GM18873 (cell line): ENCODE measurements around the gene CEP290.
"Not testable (repeated sequence)": the region's sequence is repeated elsewhere in the genome, so short reads cannot be mapped to it uniquely, and the experiment has no call there.

ENCODE experiments used
- ATAC-seq: cut with Tn5 transposase; IDR thresholded peaks from one replicate; pipeline ENCODE4 v1.9.1; 2021; ENCODE audit warnings: mild to moderate bottlenecking, moderate library complexity, moderate number of reproducible peaks; ENCODE audit not compliant: unreplicated experiment, low FRiP score

CEP290 gene

GRCh38 chr12:88052686-88053085 lies 89.2 kb downstream of the CEP290 start:
- peak; percentile 42 for ATAC-seq

DNA sequence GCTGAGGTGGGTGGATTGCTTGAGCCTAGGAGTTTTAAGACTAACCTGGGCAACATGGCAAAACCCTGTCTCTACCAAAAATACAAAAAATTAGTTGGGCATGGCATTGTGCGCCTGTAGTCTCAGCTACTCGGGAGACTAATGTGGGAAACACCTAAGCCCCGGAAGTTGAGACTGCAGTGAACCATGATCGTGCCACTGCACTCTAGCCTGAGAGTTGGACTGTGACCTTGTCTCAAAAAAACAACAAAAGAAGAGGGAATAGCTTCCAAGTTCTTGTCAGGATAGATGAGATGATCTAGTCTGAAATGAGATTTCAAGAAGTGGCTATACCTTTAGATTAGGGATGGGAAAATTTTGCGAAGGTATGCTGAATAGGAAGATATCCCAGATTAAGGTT lies 97.9 kb downstream of the CEP290 start:
- no peak for ATAC-seq

- no peak for ATAC-seq
Measured at GRCh38 chr12:88037770-88038169, 104.1 kb downstream of the CEP290 start.

- no peak for ATAC-seq
Measured at GRCh38 chr12:88036353-88036965, 105.4 kb downstream of the CEP290 start.

DNA sequence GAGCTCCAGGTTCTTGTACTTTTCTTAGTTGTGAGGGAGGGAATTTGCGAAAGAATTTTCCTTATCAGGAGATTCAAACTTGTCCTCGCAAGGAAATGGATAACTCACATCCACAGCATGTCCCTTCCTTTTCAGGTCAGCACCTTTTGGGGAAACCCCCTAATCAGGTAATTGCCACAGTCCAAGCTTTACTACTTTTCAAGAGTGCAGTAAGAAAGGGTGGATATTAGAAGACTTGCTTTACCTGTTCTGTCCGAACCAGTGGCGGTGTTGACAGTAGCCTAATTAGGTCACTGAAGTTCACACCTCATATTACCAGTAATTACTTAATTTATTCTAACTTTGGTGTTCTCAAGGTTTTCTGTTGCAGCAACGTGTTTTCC lies 106.0 kb downstream of the CEP290 start:
- peak; percentile 14 for ATAC-seq

DNA sequence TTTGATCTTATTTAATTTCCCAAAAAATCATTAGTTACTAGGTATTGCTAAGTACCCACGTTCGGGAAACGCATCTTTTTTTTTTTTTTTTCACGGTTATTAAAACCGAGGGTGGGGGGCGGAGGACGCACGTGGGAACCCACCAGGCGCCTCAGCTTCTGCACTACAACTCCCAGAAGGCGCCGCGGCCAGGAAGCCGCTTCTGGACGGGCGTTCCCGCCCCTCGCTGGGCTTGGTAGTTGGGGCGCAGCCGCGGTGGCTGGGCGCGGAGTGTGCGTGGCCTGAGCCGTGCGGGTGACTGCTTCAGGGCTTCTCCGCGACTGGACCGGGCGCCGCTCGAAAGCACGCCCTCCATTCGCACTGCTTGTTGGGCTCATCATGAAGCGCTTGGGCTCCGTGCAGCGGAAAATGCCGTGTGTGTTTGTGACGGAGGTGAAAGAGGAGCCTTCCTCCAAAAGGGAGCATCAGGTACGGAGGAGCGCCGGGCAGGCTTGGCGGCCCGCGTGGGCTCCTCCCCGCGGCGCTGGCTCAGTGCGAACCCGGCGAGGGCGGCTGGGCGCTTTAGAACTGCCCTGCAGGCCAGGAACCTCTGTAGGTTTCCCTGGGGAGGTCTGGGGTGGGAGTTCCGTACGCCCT lies 106.5 kb downstream of the CEP290 start:
- peak; percentile 99 for ATAC-seq

DNA sequence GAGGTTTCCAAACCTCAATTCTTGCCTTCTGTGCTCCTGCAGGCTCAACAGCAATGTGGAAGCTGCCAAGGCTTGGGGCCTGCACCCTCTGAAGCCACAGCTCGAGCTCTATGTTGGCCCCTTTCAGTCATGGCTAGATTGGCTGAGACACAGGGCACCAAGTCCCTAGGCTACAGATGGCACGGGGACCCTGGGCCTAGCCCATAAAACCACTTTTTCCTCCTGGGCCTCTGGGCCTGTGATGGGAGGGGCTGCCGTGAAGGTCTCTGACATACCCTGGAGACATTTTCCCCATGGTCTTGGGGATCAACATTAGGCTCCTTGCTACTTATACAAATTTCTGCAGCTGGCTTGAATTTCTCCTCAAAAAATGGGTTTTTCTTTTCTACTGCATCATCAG lies 110.7 kb downstream of the CEP290 start:
- ATAC-seq: not testable (repeated sequence)

- ATAC-seq: no peak
Measured at GRCh38 chr12:88029093-88029665, 112.7 kb downstream of the CEP290 start, which contains the start of gene C12orf50. Gene C12orf50 (minus strand): TSS chr12:88029401. CDS start chr12:88026962, 2,439 bp downstream.

GRCh38 chr12:88026196-88026595 lies 115.7 kb downstream of the CEP290 start:
- ATAC-seq: no peak

GRCh38 chr12:88017964-88018363 lies 123.9 kb downstream of the CEP290 start:
- ATAC-seq: no peak

DNA sequence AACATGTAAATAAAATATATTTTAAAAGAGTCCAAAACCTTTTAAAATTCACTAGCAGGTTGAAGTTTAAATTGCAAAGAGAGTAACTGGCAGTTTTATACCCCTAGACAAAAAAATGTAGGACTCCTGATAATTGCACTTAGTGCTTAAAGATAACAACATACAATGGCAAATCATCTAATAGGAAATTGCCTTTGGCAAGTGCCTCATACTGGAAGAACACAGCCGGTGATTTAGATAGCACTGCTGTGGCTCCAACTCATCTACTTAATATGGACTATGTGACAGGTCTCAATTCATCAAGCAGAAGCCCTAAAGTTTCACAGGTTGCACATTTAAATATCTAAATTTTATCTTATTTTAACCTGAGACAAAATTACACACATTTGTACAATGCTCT lies 126.1 kb downstream of the CEP290 start:
- no peak for ATAC-seq

DNA sequence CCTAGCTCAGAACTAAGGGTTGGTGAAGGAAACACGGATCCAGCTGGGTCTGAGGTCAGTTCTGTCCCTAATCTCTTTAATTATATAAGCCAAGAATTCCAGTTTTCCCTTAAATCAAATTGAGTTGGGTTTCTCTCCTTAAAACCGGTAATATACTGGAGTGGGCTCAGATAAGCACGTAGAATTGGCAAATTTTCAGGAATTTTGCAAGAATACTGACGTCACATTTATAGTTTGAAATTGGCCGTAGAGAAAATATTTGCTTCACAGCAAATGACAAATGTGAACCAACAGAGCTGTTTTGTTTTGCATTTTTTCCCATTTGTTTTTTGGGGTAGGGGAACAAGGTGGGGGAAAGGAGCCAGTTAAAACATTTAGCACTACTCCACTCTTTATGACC lies 130.1 kb downstream of the CEP290 start:
- ATAC-seq: no peak

DNA sequence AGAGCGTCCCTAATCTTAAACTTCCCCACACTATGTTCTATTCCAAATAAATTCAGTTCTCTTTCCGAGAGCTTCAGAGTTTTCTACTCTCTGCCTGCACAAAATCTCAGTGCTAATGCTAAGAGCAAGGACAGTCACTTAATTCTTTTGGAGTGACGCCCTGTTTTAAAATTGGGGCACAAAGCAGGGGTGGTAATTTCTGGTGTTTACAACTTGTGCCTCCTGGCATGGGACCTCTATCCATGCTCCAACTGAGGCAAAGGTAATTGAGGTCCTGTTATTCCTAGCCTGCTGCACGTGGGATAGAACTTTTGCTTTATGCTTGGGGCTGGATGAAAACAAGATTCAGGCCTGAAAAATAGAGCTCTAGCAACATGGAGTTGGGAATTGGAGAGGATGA lies 135.5 kb downstream of the CEP290 start:
- ATAC-seq: no peak

- no peak for ATAC-seq
Measured at GRCh38 chr12:88001327-88001726, 140.6 kb downstream of the CEP290 start.
